ENCODE data around the gene LMBR1. TPM values are rescaled to one million over a fixed set of nuclear protein-coding genes. Genes with fewer than 3 reads are reported as not detected.
"Not testable (repeated sequence)": the region's sequence is repeated elsewhere in the genome, so short reads cannot be mapped to it uniquely, and the experiment has no call there.

LMBR1 gene
- total and polyA plus RNA-seq, 2 donors, result 27.7 to 29.7 TPM

DNA sequence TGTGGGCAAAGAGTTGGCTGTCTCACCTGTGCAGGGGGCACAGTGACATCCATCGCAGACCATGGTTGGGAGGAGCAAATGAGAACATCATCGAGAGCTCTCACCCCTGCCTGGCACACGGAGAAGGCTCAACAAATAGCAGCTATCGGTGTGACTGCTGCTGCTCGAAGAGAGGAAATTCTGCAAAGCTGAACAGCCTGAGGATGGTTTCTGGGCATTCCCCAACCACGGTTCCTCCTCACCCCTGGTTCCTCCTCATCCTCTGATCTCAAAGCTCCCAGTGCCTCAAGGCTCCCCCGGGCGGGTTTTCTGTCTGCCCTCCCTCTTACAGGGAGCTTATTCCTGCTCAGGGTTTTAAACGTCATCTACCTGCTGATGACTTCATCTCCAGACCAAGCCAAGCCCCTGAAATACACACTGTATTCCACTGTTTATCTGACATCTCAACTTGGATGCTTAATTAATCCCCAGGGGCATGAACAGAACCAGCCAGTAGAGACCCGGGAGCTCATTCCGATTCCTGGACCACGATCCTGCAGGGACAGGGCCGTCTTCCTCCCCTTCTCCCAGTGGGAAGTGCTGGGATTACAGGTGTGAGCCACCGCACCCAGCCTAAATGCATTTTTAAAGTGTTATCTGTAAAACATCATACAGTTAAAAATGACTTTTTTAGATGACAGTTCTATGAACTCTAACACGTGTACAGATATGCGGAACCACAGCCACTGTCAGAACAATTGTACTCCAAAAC, 37.0 kb upstream of the LMBR1 start:
- Histone ChIP-seq H3K4me1 (ENCODE audit: control insufficient read depth in 2 of 2, insufficient read depth in 2 of 2, low read length in 2 of 2) (no peaks in the 10 kb centered on the region), H3K27ac (ENCODE audit: low read depth in 1 of 2, low read length in 1 of 2) (no peak overlapping the region), H3K4me3 (ENCODE audit: low read length in 2 of 2) (no peak overlapping the region), H3K9me3 (ENCODE audit: control insufficient read depth in 2 of 2, insufficient read depth in 1 of 2, low read length in 1 of 2) (no peaks in the 10 kb centered on the region), H3K27me3 (ENCODE audit: control insufficient read depth in 2 of 2, insufficient read depth in 1 of 2, low read length in 1 of 2) (peaks cover 0 to 19% of the 10 kb centered on the region in 2 donors), H3K36me3 (ENCODE audit: control insufficient read depth in 2 of 2, insufficient read depth in 2 of 2, low read length in 1 of 2) (no peaks in the 10 kb centered on the region)
- WGBS, result 57% methylated on average over 16 of the region's 16 CpGs
- no peak for DNase-seq (ENCODE audit: low read depth in 6 of 9, low spot score in 9 of 9)

GRCh38 chr7:156928406-156928747, 35.4 kb upstream of the LMBR1 start:
- no peak for DNase-seq (ENCODE audit: low read depth in 6 of 9, low spot score in 9 of 9)
- 39% methylated on average over 5 of the region's 5 CpGs for WGBS
- Histone ChIP-seq H3K27ac (ENCODE audit: low read depth in 1 of 2, low read length in 1 of 2) (no peak overlapping the region), H3K9me3 (ENCODE audit: control insufficient read depth in 2 of 2, insufficient read depth in 1 of 2, low read length in 1 of 2) (no peaks in the 10 kb centered on the region), H3K27me3 (ENCODE audit: control insufficient read depth in 2 of 2, insufficient read depth in 1 of 2, low read length in 1 of 2) (peaks cover 0 to 17% of the 10 kb centered on the region in 2 donors), H3K4me3 (ENCODE audit: low read length in 2 of 2) (no peak overlapping the region), H3K4me1 (ENCODE audit: control insufficient read depth in 2 of 2, insufficient read depth in 2 of 2, low read length in 2 of 2) (no peaks in the 10 kb centered on the region), H3K36me3 (ENCODE audit: control insufficient read depth in 2 of 2, insufficient read depth in 2 of 2, low read length in 1 of 2) (no peaks in the 10 kb centered on the region)

DNA sequence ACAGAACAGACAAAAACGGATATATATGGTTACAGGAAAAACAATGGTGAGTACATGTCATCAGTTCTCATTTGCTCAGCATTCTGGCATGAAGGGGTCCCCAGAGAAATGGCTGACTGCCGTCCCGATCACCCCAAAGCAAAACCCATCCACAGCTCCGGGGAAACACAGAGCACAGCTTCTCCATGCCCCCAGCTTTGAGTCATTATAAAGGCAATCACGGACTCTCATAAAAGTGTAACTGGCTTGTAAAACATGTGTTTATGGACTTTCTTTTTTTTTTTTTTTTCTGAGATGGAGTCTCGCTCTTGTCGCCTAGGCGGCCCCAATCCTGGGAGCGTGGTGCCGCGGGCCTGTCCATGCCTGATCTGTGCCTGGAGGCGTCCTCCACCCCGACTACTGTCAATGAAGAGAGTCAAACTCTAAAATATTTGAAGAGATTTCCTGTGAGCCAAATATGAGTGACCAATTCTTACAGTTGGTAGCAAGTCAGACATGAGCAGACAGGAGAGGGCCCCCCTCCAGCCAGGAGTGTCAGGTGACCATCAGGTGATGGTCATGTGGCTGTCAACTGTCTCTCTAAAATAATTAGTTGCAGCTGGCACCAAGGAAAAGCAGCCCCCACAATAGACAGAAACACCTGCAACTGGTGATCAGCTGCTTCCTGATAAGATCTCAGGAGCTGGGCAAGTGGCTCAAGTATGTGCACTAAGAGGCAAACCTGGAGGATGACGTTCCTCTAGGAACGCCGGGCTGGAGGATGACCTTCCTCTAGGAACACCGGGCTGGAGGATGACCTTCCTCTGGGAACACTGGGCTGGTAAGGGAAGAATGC, 34.8 kb upstream of the LMBR1 start:
- H3K4me1 ChIP-seq (ENCODE audit: control insufficient read depth in 2 of 2, insufficient read depth in 2 of 2, low read length in 2 of 2), result peaks cover 2 to 4% of the 10 kb centered on the region in 2 donors
- 82% methylated on average over 17 of the region's 17 CpGs for WGBS
- no peaks in the 10 kb centered on the region for H3K36me3 ChIP-seq (ENCODE audit: control insufficient read depth in 2 of 2, insufficient read depth in 2 of 2, low read length in 1 of 2)
- peaks cover 0 to 17% of the 10 kb centered on the region in 2 donors for H3K27me3 ChIP-seq (ENCODE audit: control insufficient read depth in 2 of 2, insufficient read depth in 1 of 2, low read length in 1 of 2)
- H3K9me3 ChIP-seq (ENCODE audit: control insufficient read depth in 2 of 2, insufficient read depth in 1 of 2, low read length in 1 of 2), result no peaks in the 10 kb centered on the region
- no peak for DNase-seq (ENCODE audit: low read depth in 6 of 9, low spot score in 9 of 9)
- H3K4me3 ChIP-seq (ENCODE audit: low read length in 2 of 2), result no peak overlapping the region
- no peak overlapping the region for H3K27ac ChIP-seq (ENCODE audit: low read depth in 1 of 2, low read length in 1 of 2)

DNA sequence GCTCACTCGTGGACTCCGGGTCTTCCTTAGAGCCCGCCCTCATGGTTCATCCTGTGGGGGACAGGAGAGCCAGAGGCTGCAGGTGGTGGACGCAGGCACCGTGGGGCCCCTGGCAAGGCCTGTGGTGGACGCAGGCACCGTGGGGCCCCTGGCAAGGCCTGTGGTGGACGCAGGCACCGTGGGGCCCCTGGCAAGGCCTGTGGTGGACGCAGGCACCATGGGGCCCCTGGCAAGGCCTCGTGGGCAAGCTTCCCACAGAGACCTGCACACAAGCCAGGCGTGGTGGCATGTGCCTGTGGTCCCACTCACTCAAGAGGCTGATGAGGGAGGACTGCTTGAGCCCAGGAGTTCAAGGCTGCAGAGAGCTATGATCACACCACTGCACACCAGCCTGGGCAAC, 32.8 kb upstream of the LMBR1 start:
- not testable (repeated sequence) for H3K36me3 ChIP-seq (ENCODE audit: control insufficient read depth in 2 of 2, insufficient read depth in 2 of 2, low read length in 1 of 2); H3K4me1 ChIP-seq (ENCODE audit: control insufficient read depth in 2 of 2, insufficient read depth in 2 of 2, low read length in 2 of 2); H3K4me3 ChIP-seq (ENCODE audit: low read length in 2 of 2); H3K27ac ChIP-seq (ENCODE audit: low read depth in 1 of 2, low read length in 1 of 2); DNase-seq (ENCODE audit: low read depth in 6 of 9, low spot score in 9 of 9); H3K9me3 ChIP-seq (ENCODE audit: control insufficient read depth in 2 of 2, insufficient read depth in 1 of 2, low read length in 1 of 2)
- WGBS, result 96% methylated on average over 12 of the region's 12 CpGs
- peaks cover 0 to 18% of the 10 kb centered on the region in 2 donors for H3K27me3 ChIP-seq (ENCODE audit: control insufficient read depth in 2 of 2, insufficient read depth in 1 of 2, low read length in 1 of 2)

DNA sequence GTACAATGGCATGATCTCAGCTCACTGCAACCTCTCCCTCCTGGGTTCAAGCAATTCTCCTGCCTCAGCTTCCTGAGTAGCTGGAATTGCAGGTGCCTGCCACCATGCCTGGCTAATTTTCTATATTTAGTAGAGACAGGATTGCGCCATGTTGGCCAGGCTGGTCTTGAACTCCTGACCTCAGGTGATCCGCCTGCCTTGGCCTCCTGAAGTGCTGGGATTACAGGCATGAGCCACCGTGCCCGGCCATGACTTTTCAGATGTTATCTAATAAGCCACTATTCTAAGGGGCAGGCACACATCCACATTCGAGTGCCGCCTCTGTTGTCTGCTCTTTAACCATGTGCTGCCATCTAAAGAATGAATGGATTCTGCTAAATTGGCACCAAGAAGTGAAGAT, 29.3 kb upstream of the LMBR1 start:
- H3K36me3 ChIP-seq (ENCODE audit: control insufficient read depth in 2 of 2, insufficient read depth in 2 of 2, low read length in 1 of 2); H3K4me3 ChIP-seq (ENCODE audit: low read length in 2 of 2); DNase-seq (ENCODE audit: low read depth in 6 of 9, low spot score in 9 of 9); H3K9me3 ChIP-seq (ENCODE audit: control insufficient read depth in 2 of 2, insufficient read depth in 1 of 2, low read length in 1 of 2); H3K27ac ChIP-seq (ENCODE audit: low read depth in 1 of 2, low read length in 1 of 2); H3K4me1 ChIP-seq (ENCODE audit: control insufficient read depth in 2 of 2, insufficient read depth in 2 of 2, low read length in 2 of 2): not testable (repeated sequence)
- 86% methylated on average over 6 of the region's 6 CpGs for WGBS
- H3K27me3 ChIP-seq (ENCODE audit: control insufficient read depth in 2 of 2, insufficient read depth in 1 of 2, low read length in 1 of 2), result peaks cover 0 to 16% of the 10 kb centered on the region in 2 donors

GRCh38 chr7:156920487-156921373, 27.7 kb upstream of the LMBR1 start:
- peaks cover 0 to 14% of the 10 kb centered on the region in 2 donors for H3K27me3 ChIP-seq (ENCODE audit: control insufficient read depth in 2 of 2, insufficient read depth in 1 of 2, low read length in 1 of 2)
- not testable (repeated sequence) for H3K4me1 ChIP-seq (ENCODE audit: control insufficient read depth in 2 of 2, insufficient read depth in 2 of 2, low read length in 2 of 2); H3K4me3 ChIP-seq (ENCODE audit: low read length in 2 of 2); H3K9me3 ChIP-seq (ENCODE audit: control insufficient read depth in 2 of 2, insufficient read depth in 1 of 2, low read length in 1 of 2); DNase-seq (ENCODE audit: low read depth in 6 of 9, low spot score in 9 of 9); H3K27ac ChIP-seq (ENCODE audit: low read depth in 1 of 2, low read length in 1 of 2); H3K36me3 ChIP-seq (ENCODE audit: control insufficient read depth in 2 of 2, insufficient read depth in 2 of 2, low read length in 1 of 2)
- WGBS, result 89% methylated on average over 24 of the region's 24 CpGs

GRCh38 chr7:156920076-156920475, 27.1 kb upstream of the LMBR1 start:
- 84% methylated on average over 5 of the region's 5 CpGs for WGBS
- H3K9me3 ChIP-seq (ENCODE audit: control insufficient read depth in 2 of 2, insufficient read depth in 1 of 2, low read length in 1 of 2), result no peaks in the 10 kb centered on the region
- H3K27me3 ChIP-seq (ENCODE audit: control insufficient read depth in 2 of 2, insufficient read depth in 1 of 2, low read length in 1 of 2), result peaks cover 0 to 11% of the 10 kb centered on the region in 2 donors
- peaks cover 2 to 7% of the 10 kb centered on the region in 2 donors for H3K4me1 ChIP-seq (ENCODE audit: control insufficient read depth in 2 of 2, insufficient read depth in 2 of 2, low read length in 2 of 2)
- H3K4me3 ChIP-seq (ENCODE audit: low read length in 2 of 2), result no peak overlapping the region
- no peak overlapping the region for H3K27ac ChIP-seq (ENCODE audit: low read depth in 1 of 2, low read length in 1 of 2)
- no peaks in the 10 kb centered on the region for H3K36me3 ChIP-seq (ENCODE audit: control insufficient read depth in 2 of 2, insufficient read depth in 2 of 2, low read length in 1 of 2)
- no peak for DNase-seq (ENCODE audit: low read depth in 6 of 9, low spot score in 9 of 9)

DNA sequence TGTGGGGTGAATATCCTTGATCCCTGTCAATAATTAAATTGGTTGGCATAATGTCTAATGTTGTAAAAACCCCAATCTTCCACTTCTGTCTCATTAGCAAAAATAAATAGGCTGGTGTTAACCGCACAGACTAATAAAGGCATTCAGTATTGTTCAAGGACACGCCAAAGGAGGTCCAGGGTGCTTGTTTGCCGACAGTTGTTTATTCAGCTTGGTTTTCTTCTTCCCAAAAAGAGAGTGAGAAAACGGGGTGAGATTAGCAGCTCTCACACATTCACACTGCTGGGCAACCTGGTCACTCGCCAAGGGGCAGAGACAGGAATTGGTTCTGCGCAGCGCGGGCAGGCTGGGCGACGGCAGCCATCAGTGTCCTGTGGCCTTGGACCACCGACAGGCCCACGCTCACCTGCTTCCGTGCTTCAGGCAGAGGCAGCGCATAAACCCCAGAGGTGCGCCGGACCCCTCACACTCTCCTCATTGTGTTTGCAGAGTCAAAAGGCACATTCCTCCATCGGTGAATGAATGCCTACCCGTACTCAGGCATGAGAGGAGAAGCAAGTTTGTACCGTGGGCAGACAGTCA, 26.2 kb upstream of the LMBR1 start:
- peaks cover 0 to 11% of the 10 kb centered on the region in 2 donors for H3K27me3 ChIP-seq (ENCODE audit: control insufficient read depth in 2 of 2, insufficient read depth in 1 of 2, low read length in 1 of 2)
- H3K9me3 ChIP-seq (ENCODE audit: control insufficient read depth in 2 of 2, insufficient read depth in 1 of 2, low read length in 1 of 2), result no peaks in the 10 kb centered on the region
- H3K4me1 ChIP-seq (ENCODE audit: control insufficient read depth in 2 of 2, insufficient read depth in 2 of 2, low read length in 2 of 2), result peaks cover 2 to 7% of the 10 kb centered on the region in 2 donors
- no peaks in the 10 kb centered on the region for H3K36me3 ChIP-seq (ENCODE audit: control insufficient read depth in 2 of 2, insufficient read depth in 2 of 2, low read length in 1 of 2)
- DNase-seq (ENCODE audit: low read depth in 6 of 9, low spot score in 9 of 9), result no peak
- WGBS, result 93% methylated on average over 19 of the region's 19 CpGs
- H3K4me3 ChIP-seq (ENCODE audit: low read length in 2 of 2), result no peak overlapping the region
- H3K27ac ChIP-seq (ENCODE audit: low read depth in 1 of 2, low read length in 1 of 2), result no peak overlapping the region

Measured in thymus (tissue), 11 donors.